Activated T-cell treated with anti-CD3 and anti-CD28 coated beads, Interleukin-2, amount 50 U/mL, for 24 hours (primary cell): ENCODE data around the gene SORT1.
"Not testable (repeated sequence)": the region's sequence is repeated elsewhere in the genome, so short reads cannot be mapped to it uniquely, and the experiment has no call there.

Experiments used
- DNase-seq: peaks from one replicate; pipeline ENCODE4 v3.0.0-alpha.2; 2020
- H3K27ac Mint-ChIP-seq: 2 replicates; pipeline ENCODE4 v1.8.0; 2020; ENCODE audit warnings: mild to moderate bottlenecking, mixed read lengths
- H3K27me3 Mint-ChIP-seq: 2 replicates; pipeline ENCODE4 v1.8.0; 2020; ENCODE audit warnings: mixed read lengths
- H3K36me3 Mint-ChIP-seq: 2 replicates; pipeline ENCODE4 v1.8.0; 2020; ENCODE audit warnings: low read depth, mixed read lengths
- H3K4me1 Mint-ChIP-seq: 2 replicates; pipeline ENCODE4 v1.8.0; 2020; ENCODE audit warnings: low read depth, mixed read lengths
- H3K4me3 Mint-ChIP-seq: 2 replicates; pipeline ENCODE4 v1.8.0; 2020; ENCODE audit warnings: mild to moderate bottlenecking, moderate library complexity, mixed read lengths
- H3K9me3 Mint-ChIP-seq: 2 replicates; pipeline ENCODE4 v1.8.0; 2020; ENCODE audit warnings: mixed read lengths

The SORT1 gene

GRCh38 chr1:109379422-109379821 is 18.3 kb downstream of the SORT1 start:
- no peak for DNase-seq
- no peaks in the 10 kb centered on the region for H3K36me3 Mint-ChIP-seq

GRCh38 chr1:109377698-109378097 is 20.0 kb downstream of the SORT1 start:
- no peak for DNase-seq
- Mint-ChIP-seq H3K36me3 (no peaks in the 10 kb centered on the region), H3K4me1 (peaks cover 8% of the 10 kb centered on the region), H3K27me3 (peaks cover 4% of the 10 kb centered on the region), H3K9me3 (no peaks in the 10 kb centered on the region), H3K27ac (no peak overlapping the region), H3K4me3 (no peak overlapping the region)

More at GRCh38 chr1:109379422-109379821, 18.3 kb downstream of the SORT1 start:
- H3K9me3 Mint-ChIP-seq: no peaks in the 10 kb centered on the region
- no peak overlapping the region for H3K4me3 Mint-ChIP-seq
- no peak overlapping the region for H3K27ac Mint-ChIP-seq
- no peaks in the 10 kb centered on the region for H3K27me3 Mint-ChIP-seq
- peaks cover 8% of the 10 kb centered on the region for H3K4me1 Mint-ChIP-seq

DNA sequence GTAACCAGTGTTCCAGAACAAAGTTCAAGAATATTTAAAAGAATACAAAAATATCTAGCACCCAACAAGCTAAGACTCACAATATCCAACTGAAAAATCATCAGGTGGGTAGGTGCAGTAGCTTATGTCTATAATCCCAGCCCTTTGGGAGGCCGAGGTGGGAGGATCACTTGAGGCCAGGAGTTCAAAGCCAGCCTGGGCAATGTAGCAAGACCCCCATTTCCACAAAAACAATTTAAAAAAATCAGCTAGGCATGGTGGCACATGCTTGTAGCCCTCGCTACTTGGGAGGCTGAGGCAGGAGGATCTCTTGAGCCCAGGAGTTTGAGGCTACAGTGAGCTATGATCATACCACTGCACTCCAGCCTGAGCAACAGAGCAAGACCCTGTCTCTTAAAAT is 24.0 kb downstream of the SORT1 start:
- not testable (repeated sequence) for H3K4me3 Mint-ChIP-seq

DNA sequence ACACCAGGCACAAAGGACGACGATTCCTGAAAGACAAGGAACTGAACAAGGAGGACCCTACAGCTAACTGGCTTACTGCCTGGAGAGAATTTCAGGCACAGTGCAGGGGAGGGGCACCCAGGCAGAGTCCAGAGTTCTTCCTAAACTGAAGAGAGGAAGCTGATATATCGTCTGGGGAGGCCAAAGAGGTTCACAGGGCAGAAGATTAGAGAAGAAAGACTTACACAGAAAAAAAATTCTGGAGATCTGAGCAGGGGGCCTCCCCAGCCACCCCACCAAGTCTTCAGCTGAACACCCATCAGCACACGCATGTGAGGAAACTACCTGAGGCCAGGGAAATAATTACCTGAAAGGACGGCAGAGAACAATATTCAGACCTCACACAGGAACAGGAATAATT is 24.6 kb downstream of the SORT1 start:
- Mint-ChIP-seq H3K36me3 (no peaks in the 10 kb centered on the region), H3K27ac (no peak overlapping the region), H3K4me3 (no peak overlapping the region), H3K4me1 (peaks cover 25% of the 10 kb centered on the region), H3K9me3 (no peaks in the 10 kb centered on the region), H3K27me3 (peaks cover 18% of the 10 kb centered on the region)
- no peak for DNase-seq

More for the DNA sequence above, 24.0 kb downstream of the SORT1 start:
- H3K36me3 Mint-ChIP-seq, H3K9me3 Mint-ChIP-seq, H3K27ac Mint-ChIP-seq, DNase-seq: not testable (repeated sequence)
- Mint-ChIP-seq H3K4me1 (peaks cover 25% of the 10 kb centered on the region), H3K27me3 (peaks cover 18% of the 10 kb centered on the region)

DNA sequence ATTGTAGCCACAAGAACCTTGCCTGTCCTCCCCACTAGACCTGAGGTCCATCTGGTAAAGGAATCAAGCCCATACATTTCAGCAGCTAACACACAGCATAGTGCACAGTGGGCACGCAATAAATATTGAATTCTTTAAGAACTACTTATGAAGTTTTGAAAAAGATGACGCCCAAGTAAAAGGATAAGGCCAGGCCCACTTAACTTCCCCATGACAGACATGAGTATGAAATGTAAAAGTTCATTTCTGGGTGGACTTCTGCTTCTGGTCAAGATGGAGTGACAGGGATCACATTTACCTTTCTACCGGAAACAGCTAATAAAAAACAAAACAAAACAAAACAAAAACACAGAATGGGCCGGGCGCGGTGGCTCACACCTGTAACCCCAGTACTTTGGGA is 25.4 kb downstream of the SORT1 start:
- DNase-seq: no peak
- H3K4me3 Mint-ChIP-seq: no peak overlapping the region
- no peaks in the 10 kb centered on the region for H3K36me3 Mint-ChIP-seq
- H3K27ac Mint-ChIP-seq: no peak overlapping the region
- H3K9me3 Mint-ChIP-seq: no peaks in the 10 kb centered on the region
- H3K27me3 Mint-ChIP-seq: peaks cover 24% of the 10 kb centered on the region
- H3K4me1 Mint-ChIP-seq: peaks cover 25% of the 10 kb centered on the region

DNA sequence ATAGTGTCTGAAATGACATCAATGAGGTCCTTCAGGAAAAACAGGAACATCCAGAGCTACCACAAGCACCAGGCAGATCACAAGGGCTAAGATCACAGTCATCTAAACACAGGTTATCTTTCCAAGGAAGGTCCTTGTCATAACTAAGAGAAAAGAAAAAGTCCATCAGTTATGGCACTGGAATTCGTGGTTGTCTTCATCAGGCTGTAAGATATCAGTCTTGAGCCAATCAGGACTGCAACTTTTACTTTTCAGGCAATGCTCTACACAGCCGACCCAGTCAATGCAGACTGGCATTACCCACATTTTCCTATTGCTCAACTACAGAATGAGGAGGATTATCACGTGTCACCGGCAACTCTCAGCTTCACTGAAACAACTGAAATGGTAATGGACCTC is 26.4 kb downstream of the SORT1 start:
- H3K27ac Mint-ChIP-seq: peak overlapping the region; percentile 18
- peaks cover 25% of the 10 kb centered on the region for H3K4me1 Mint-ChIP-seq

DNA sequence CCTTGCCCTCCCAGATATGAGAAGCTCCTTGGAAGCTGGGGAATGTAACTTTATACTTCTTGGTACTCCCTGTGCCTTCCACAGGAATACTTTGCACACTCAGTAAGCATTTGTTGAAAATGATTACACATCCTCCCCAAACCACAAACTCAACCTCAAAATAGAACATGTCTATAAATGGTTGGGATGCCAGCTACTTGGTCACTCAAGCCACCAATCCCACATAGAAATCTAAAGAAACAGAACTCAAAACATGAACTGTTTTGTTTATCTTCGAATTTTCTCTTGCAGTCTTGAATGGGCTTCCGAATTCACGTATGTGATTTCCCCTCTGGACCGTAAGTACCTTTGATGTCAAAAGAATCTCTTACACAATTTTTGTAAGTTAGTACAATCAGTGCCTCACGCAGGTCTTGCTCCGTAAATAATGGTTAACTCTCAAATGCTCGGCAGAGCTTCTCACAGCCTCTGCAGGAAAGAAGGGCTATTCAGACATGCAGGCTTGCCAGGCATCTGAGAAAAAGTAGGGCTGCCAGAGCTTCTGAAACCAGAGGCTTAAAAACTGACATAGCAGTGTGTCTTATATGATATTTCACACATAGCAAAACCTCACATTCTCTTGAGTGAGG is 26.9 kb downstream of the SORT1 start:
- Mint-ChIP-seq H3K4me3 (no peak overlapping the region), H3K27ac (peak overlapping the region; percentile 18), H3K27me3 (peaks cover 34% of the 10 kb centered on the region), H3K36me3 (no peaks in the 10 kb centered on the region), H3K9me3 (no peaks in the 10 kb centered on the region), H3K4me1 (peaks cover 23% of the 10 kb centered on the region)
- no peak for DNase-seq

More for the DNA sequence above, 26.4 kb downstream of the SORT1 start:
- Mint-ChIP-seq H3K4me3 (no peak overlapping the region), H3K36me3 (no peaks in the 10 kb centered on the region), H3K27me3 (peaks cover 33% of the 10 kb centered on the region), H3K9me3 (no peaks in the 10 kb centered on the region)
- DNase-seq: no peak

DNA sequence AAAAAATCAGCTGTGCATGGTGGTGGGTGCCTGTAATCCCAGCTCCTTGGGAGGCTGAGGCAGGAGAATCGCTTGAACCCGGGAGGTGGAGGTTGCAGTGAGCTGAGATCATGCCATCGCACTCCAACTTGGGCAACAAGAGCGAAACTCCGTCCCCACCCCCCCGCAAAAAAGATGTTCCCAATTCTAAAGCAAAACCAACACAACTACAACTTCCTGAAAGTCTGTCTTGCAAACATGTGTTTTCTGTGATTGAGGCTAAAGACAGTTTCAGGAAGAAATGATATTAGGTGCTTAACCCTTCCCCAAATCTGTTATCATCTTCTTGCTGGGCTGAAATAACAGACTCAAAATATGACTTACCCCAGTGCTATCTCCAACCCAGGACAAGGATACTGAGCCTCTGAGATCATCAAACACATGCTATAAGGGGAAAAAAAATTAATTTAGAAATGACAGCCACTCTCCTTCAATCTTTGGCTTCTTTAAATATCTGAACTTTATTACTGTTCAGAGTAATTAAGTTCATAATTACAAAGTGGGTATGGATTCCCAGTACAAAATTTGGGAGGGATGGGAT is 28.5 kb downstream of the SORT1 start:
- Mint-ChIP-seq H3K4me3 (no peak overlapping the region), H3K36me3 (no peaks in the 10 kb centered on the region), H3K4me1 (peaks cover 17% of the 10 kb centered on the region), H3K27me3 (peaks cover 37% of the 10 kb centered on the region), H3K27ac (no peak overlapping the region), H3K9me3 (no peaks in the 10 kb centered on the region)
- DNase-seq: no peak

DNA sequence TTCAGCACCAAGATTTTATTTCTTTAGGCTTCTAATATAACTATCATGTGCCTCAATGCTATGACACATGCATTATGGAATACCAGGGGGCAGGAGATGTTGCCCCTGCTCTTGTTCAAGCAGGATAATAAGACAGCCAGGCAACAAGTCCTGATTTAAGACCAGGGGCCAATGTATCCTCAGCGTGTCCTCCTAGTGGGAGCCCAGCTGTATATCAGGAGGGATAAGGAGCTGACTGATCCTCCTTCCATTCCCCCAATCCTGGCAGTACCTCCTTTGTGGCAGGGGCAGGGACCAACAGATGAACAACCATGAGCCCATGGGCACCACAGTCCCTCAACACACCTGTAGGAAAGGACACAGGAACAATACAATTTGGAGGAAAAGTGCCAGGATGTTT is 29.3 kb downstream of the SORT1 start:
- Mint-ChIP-seq H3K36me3 (no peaks in the 10 kb centered on the region), H3K4me1 (peaks cover 17% of the 10 kb centered on the region), H3K9me3 (no peaks in the 10 kb centered on the region), H3K27me3 (peaks cover 42% of the 10 kb centered on the region), H3K4me3 (no peak overlapping the region), H3K27ac (no peak overlapping the region)
- DNase-seq: no peak

GRCh38 chr1:109367626-109368025 is 30.1 kb downstream of the SORT1 start:
- H3K9me3 Mint-ChIP-seq: no peaks in the 10 kb centered on the region
- no peaks in the 10 kb centered on the region for H3K36me3 Mint-ChIP-seq
- no peak for DNase-seq
- peaks cover 17% of the 10 kb centered on the region for H3K4me1 Mint-ChIP-seq
- H3K4me3 Mint-ChIP-seq: no peak overlapping the region
- no peak overlapping the region for H3K27ac Mint-ChIP-seq
- peaks cover 38% of the 10 kb centered on the region for H3K27me3 Mint-ChIP-seq

DNA sequence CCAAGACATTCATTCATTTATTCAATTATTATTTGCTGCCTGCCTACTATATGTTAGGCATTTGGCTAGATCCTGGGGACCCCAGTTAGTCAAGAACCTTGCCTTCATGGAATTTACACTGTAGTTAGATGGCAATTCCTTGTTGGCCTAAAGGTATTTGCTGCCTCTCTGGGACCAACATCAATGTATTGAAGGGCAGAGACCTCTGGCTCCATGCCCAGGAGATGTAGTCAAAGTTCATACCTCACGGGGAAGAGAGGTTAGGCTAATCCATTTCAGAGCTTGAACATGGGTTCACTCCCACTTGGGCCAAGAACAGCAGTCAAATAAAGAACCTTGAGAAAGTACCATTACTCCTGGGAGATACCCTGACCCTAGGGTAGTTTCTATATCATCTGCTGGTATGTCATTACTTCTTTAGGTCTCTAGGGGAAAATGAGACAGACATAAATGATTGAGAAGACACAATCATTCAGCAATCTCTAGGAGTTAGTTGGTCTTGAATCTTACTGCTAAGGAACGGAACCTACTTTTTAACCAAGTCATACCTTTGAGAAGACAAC is 32.0 kb downstream of the SORT1 start:
- Mint-ChIP-seq H3K4me3 (no peak overlapping the region), H3K9me3 (no peaks in the 10 kb centered on the region), H3K4me1 (peaks cover 4% of the 10 kb centered on the region), H3K27me3 (peaks cover 33% of the 10 kb centered on the region), H3K27ac (no peak overlapping the region), H3K36me3 (no peaks in the 10 kb centered on the region)
- no peak for DNase-seq

GRCh38 chr1:109361649-109362048 is 36.1 kb downstream of the SORT1 start:
- H3K4me1 Mint-ChIP-seq: no peaks in the 10 kb centered on the region
- H3K27me3 Mint-ChIP-seq: peaks cover 14% of the 10 kb centered on the region
- no peak overlapping the region for H3K4me3 Mint-ChIP-seq
- H3K27ac Mint-ChIP-seq: no peak overlapping the region
- no peaks in the 10 kb centered on the region for H3K9me3 Mint-ChIP-seq
- H3K36me3 Mint-ChIP-seq: no peaks in the 10 kb centered on the region
- no peak for DNase-seq

- Mint-ChIP-seq H3K4me3 (no peak overlapping the region), H3K9me3 (no peaks in the 10 kb centered on the region), H3K27ac (no peak overlapping the region), H3K27me3 (peaks cover 10% of the 10 kb centered on the region), H3K4me1 (no peaks in the 10 kb centered on the region), H3K36me3 (no peaks in the 10 kb centered on the region)
- no peak for DNase-seq
These were observed 36.6 kb downstream of the SORT1 start for GRCh38 chr1:109361069-109361468.

DNA sequence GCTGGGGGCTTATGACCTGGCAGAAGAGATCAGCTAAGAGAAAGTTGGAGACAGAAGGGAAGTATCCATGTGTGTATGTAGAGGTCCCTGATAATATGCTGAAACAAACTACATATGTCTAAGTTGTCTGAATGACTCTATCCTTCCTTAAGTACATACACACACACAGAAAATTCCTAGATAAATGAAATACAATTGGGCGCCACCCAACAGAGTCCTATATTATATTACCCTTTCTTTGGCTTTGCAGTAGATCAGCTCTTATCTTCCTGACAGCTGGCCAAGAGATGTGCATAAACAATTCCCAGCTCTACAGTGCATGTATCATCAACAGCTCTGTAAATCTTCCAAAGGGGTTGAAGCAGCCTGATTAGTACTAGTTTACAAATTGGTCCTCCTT is 40.1 kb downstream of the SORT1 start:
- DNase-seq: no peak
- H3K27me3 Mint-ChIP-seq: peaks cover 3% of the 10 kb centered on the region
- no peaks in the 10 kb centered on the region for H3K9me3 Mint-ChIP-seq

GRCh38 chr1:109356915-109357314 is 40.8 kb downstream of the SORT1 start:
- no peaks in the 10 kb centered on the region for H3K36me3 Mint-ChIP-seq
- H3K9me3 Mint-ChIP-seq: no peaks in the 10 kb centered on the region
- H3K27ac Mint-ChIP-seq: no peak overlapping the region
- no peak overlapping the region for H3K4me3 Mint-ChIP-seq
- no peak for DNase-seq
- no peaks in the 10 kb centered on the region for H3K27me3 Mint-ChIP-seq
- peaks cover 3% of the 10 kb centered on the region for H3K4me1 Mint-ChIP-seq

More for the DNA sequence above, 40.1 kb downstream of the SORT1 start:
- no peak overlapping the region for H3K27ac Mint-ChIP-seq
- no peak overlapping the region for H3K4me3 Mint-ChIP-seq
- peaks cover 3% of the 10 kb centered on the region for H3K4me1 Mint-ChIP-seq
- no peaks in the 10 kb centered on the region for H3K36me3 Mint-ChIP-seq
